ENCODE measurements around the gene FATE1. TPM values are rescaled to one million over a fixed set of nuclear protein-coding genes. Genes with fewer than 3 reads are reported as not detected.

Gene FATE1
- total RNA-seq, 1 experiment from 2014 or later = not detected

GRCh38 chrX:151743651-151744470 is 28.0 kb downstream of the FATE1 start:
- DNase-seq (ENCODE audit: low read depth) = no peak

- no peak for DNase-seq (ENCODE audit: low read depth)
These were observed 29.8 kb downstream of the FATE1 start for GRCh38 chrX:151745651-151746050.

GRCh38 chrX:151746502-151746901 is 30.7 kb downstream of the FATE1 start:
- DNase-seq (ENCODE audit: low read depth) = no peak

- no peak for DNase-seq (ENCODE audit: low read depth)
These were observed 34.7 kb downstream of the FATE1 start for GRCh38 chrX:151750511-151750910.

GRCh38 chrX:151752847-151753246 is 37.0 kb downstream of the FATE1 start:
- DNase-seq (ENCODE audit: low read depth) = no peak

GRCh38 chrX:151753313-151754046 is 37.6 kb downstream of the FATE1 start:
- DNase-seq (ENCODE audit: low read depth) = peak; percentile 64

GRCh38 chrX:151754047-151754429 is 38.2 kb downstream of the FATE1 start:
- peak; percentile 83 for DNase-seq (ENCODE audit: low read depth)

- DNase-seq (ENCODE audit: low read depth) = peak; percentile 4
These were observed 38.9 kb downstream of the FATE1 start for GRCh38 chrX:151754641-151755215.

GRCh38 chrX:151759041-151759708 is 43.3 kb downstream of the FATE1 start:
- no peak for DNase-seq (ENCODE audit: low read depth)

GRCh38 chrX:151762802-151763201 is 47.0 kb downstream of the FATE1 start:
- no peak for DNase-seq (ENCODE audit: low read depth)

GRCh38 chrX:151763711-151764110 is 47.9 kb downstream of the FATE1 start:
- DNase-seq (ENCODE audit: low read depth) = no peak

GRCh38 chrX:151765026-151765425 is 49.2 kb downstream of the FATE1 start:
- DNase-seq (ENCODE audit: low read depth) = no peak

GRCh38 chrX:151771726-151772125 is 55.9 kb downstream of the FATE1 start:
- no peak for DNase-seq (ENCODE audit: low read depth)

Other genes starting within 250 kb of the FATE1 start
- gene PASD1, start 152.4 kb upstream of the FATE1 start, total RNA-seq (2014; rRNA removed; shearing (Covaris generic)) = 0.17 and 1.5 TPM in 2 replicates
- gene PRRG3, start 20.6 kb upstream of the FATE1 start, total RNA-seq (2014; rRNA removed; shearing (Covaris generic)) = 0.11 TPM in 1 of 2 replicates, not detected in the other
- not detected in 2 replicates for gene CNGA2, start 18.7 kb downstream of the FATE1 start, total RNA-seq (2014; rRNA removed; shearing (Covaris generic))
- gene MAGEA4, start 196.9 kb downstream of the FATE1 start, total RNA-seq (2014; rRNA removed; shearing (Covaris generic)) = not detected in 2 replicates